ENCODE measurements around the gene MAN1C1. TPM values are rescaled to one million over a fixed set of nuclear protein-coding genes. Genes with fewer than 3 reads are reported as not detected.

The MAN1C1 gene
- total RNA-seq, 1 donor from 2014 or later: 6.8 TPM

GRCh38 chr1:25651036-25651640 is 34.5 kb downstream of the MAN1C1 start:
- no peak overlapping the region for H3K4me3 ChIP-seq
- TF ChIP-seq EZH2 (IDR thresholded peaks at IDR 0.05) (no peak), EZH2phosphoT487 (IDR thresholded peaks at IDR 0.05) (no peak)
- TF ChIP-seq, protein P1, sequence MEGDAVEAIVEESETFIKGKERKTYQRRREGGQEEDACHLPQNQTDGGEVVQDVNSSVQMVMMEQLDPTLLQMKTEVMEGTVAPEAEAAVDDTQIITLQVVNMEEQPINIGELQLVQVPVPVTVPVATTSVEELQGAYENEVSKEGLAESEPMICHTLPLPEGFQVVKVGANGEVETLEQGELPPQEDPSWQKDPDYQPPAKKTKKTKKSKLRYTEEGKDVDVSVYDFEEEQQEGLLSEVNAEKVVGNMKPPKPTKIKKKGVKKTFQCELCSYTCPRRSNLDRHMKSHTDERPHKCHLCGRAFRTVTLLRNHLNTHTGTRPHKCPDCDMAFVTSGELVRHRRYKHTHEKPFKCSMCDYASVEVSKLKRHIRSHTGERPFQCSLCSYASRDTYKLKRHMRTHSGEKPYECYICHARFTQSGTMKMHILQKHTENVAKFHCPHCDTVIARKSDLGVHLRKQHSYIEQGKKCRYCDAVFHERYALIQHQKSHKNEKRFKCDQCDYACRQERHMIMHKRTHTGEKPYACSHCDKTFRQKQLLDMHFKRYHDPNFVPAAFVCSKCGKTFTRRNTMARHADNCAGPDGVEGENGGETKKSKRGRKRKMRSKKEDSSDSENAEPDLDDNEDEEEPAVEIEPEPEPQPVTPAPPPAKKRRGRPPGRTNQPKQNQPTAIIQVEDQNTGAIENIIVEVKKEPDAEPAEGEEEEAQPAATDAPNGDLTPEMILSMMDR (IDR thresholded peaks at IDR 0.05): no peak
- DNase-seq (ENCODE audit: low spot score): no peak
- no peak overlapping the region for H3K9ac ChIP-seq
- H3K79me2 ChIP-seq (ENCODE audit: low read depth): no peaks in the 10 kb centered on the region
- no peak overlapping the region for H3K4me2 ChIP-seq
- H3K27me3 ChIP-seq: no peaks in the 10 kb centered on the region
- Mint-ChIP-seq H3K27ac (no peak overlapping the region), H3K4me3 (no peak overlapping the region), H3K4me1 (peaks cover 30% of the 10 kb centered on the region), H3K9me3 (no peaks in the 10 kb centered on the region), H3K27me3 (ENCODE audit: insufficient read depth, low read depth) (peaks cover 2% of the 10 kb centered on the region), H3K36me3 (no peaks in the 10 kb centered on the region)
- H3K36me3 ChIP-seq: no peaks in the 10 kb centered on the region
- no peaks in the 10 kb centered on the region for H3K9me3 ChIP-seq (ENCODE audit: low read depth)
- H3K27ac ChIP-seq: no peak overlapping the region
- no peaks in the 10 kb centered on the region for H4K20me1 ChIP-seq (ENCODE audit: low read depth)
- no peak overlapping the region for H2AFZ ChIP-seq (replicated peaks)
- no peaks in the 10 kb centered on the region for H3F3A ChIP-seq (ENCODE audit: low read depth)
- peaks cover 9% of the 10 kb centered on the region for H3K4me1 ChIP-seq

- Mint-ChIP-seq H3K4me1 (peaks cover 30% of the 10 kb centered on the region), H3K4me3 (no peak overlapping the region), H3K9me3 (no peaks in the 10 kb centered on the region), H3K27me3 (ENCODE audit: insufficient read depth, low read depth) (no peaks in the 10 kb centered on the region), H3K36me3 (no peaks in the 10 kb centered on the region), H3K27ac (no peak overlapping the region)
- Histone ChIP-seq H3K79me2 (ENCODE audit: low read depth) (no peaks in the 10 kb centered on the region), H3K4me3 (no peak overlapping the region), H3K36me3 (no peaks in the 10 kb centered on the region), H3K9me3 (ENCODE audit: low read depth) (no peaks in the 10 kb centered on the region), H2AFZ (replicated peaks) (no peak overlapping the region), H4K20me1 (ENCODE audit: low read depth) (no peaks in the 10 kb centered on the region), H3K27me3 (no peaks in the 10 kb centered on the region), H3F3A (ENCODE audit: low read depth) (no peaks in the 10 kb centered on the region), H3K9ac (no peak overlapping the region), H3K4me1 (peaks cover 9% of the 10 kb centered on the region), H3K27ac (no peak overlapping the region), H3K4me2 (no peak overlapping the region)
- TF ChIP-seq EZH2phosphoT487 (IDR thresholded peaks at IDR 0.05): no peak
- TF ChIP-seq EZH2 (IDR thresholded peaks at IDR 0.05): no peak
- TF ChIP-seq, protein P1 (IDR thresholded peaks at IDR 0.05): no peak
- DNase-seq (ENCODE audit: low spot score): no peak
Measured at GRCh38 chr1:25651824-25652741, 35.5 kb downstream of the MAN1C1 start.

- Histone ChIP-seq H4K20me1 (ENCODE audit: low read depth) (no peaks in the 10 kb centered on the region), H3K4me2 (no peak overlapping the region), H3K9me3 (ENCODE audit: low read depth) (no peaks in the 10 kb centered on the region), H2AFZ (replicated peaks) (no peak overlapping the region), H3K36me3 (no peaks in the 10 kb centered on the region), H3K9ac (no peak overlapping the region), H3F3A (ENCODE audit: low read depth) (no peaks in the 10 kb centered on the region), H3K4me1 (peaks cover 9% of the 10 kb centered on the region), H3K27ac (no peak overlapping the region), H3K27me3 (no peaks in the 10 kb centered on the region), H3K4me3 (no peak overlapping the region), H3K79me2 (ENCODE audit: low read depth) (no peaks in the 10 kb centered on the region)
- H3K4me1 Mint-ChIP-seq: peaks cover 26% of the 10 kb centered on the region
- no peaks in the 10 kb centered on the region for H3K9me3 Mint-ChIP-seq
- H3K27ac Mint-ChIP-seq: no peak overlapping the region
- H3K36me3 Mint-ChIP-seq: no peaks in the 10 kb centered on the region
- no peak for TF ChIP-seq EZH2phosphoT487 (IDR thresholded peaks at IDR 0.05)
- TF ChIP-seq, protein P1 (IDR thresholded peaks at IDR 0.05): no peak
- no peak for DNase-seq (ENCODE audit: low spot score)
- H3K4me3 Mint-ChIP-seq: no peak overlapping the region
- H3K27me3 Mint-ChIP-seq (ENCODE audit: insufficient read depth, low read depth): peaks cover 5% of the 10 kb centered on the region
Measured at GRCh38 chr1:25653558-25653957, 37.0 kb downstream of the MAN1C1 start.

All from neural progenitor cell (in vitro differentiated cells).